Lung (tissue), 12 donors: ENCODE results near the gene WDR45B. TPM values are rescaled to one million over a fixed set of nuclear protein-coding genes. Genes with fewer than 3 reads are reported as not detected.
A peak's percentile ranks its signal among the peaks of the same experiment; 100 is the strongest.

Source experiments
- ATAC-seq: fragments of 200-7000 bp; cut with Tn5 transposase; one replicate; pipeline ENCODE4 v1.9.1; 2020; ENCODE audit warnings: moderate number of reproducible peaks; ENCODE audit not compliant: insufficient read depth, low FRiP score
- DNase-seq, 3 donors: peaks; one replicate each; pipeline ENCODE4 v3.0.0-alpha.2; 2013 to 2017
- H3K27ac ChIP-seq, 2 donors: one replicate each; pipeline ENCODE4 v1.5.1; 2013; ENCODE audit warnings: mild to moderate bottlenecking in 2 of 2, moderate library complexity in 2 of 2, control low read depth in 1 of 2, inconsistent platforms in 1 of 2, low read depth in 1 of 2, low read length in 1 of 2
- H3K27me3 ChIP-seq, 3 donors: one replicate each; pipeline ENCODE4 v1.5.1; 2013; ENCODE audit warnings: low read length in 2 of 3; ENCODE audit not compliant: control insufficient read depth in 3 of 3, insufficient read depth in 3 of 3
- H3K36me3 ChIP-seq, 4 donors: one replicate each; pipeline ENCODE4 v1.5.1; 2013; ENCODE audit warnings: low read length in 4 of 4, mild to moderate bottlenecking in 1 of 4, moderate library complexity in 1 of 4; ENCODE audit not compliant: control insufficient read depth in 4 of 4, insufficient read depth in 4 of 4
- H3K4me1 ChIP-seq, 5 donors: one replicate each; pipeline ENCODE4 v1.5.1; 2013; ENCODE audit warnings: low read length in 5 of 5, mild to moderate bottlenecking in 2 of 5, moderate library complexity in 1 of 5; ENCODE audit not compliant: control insufficient read depth in 5 of 5, insufficient read depth in 5 of 5
- H3K4me3 ChIP-seq: one replicate; pipeline ENCODE4 v1.5.1; 2013; ENCODE audit warnings: mild to moderate bottlenecking, control low read depth, moderate library complexity
- H3K9ac ChIP-seq, 2 donors: one replicate each; pipeline ENCODE4 v1.5.1; 2013; ENCODE audit warnings: low read length in 2 of 2, control low read depth in 1 of 2; ENCODE audit not compliant: insufficient read depth in 1 of 2
- H3K9me3 ChIP-seq, 4 donors: one replicate each; pipeline ENCODE4 v1.5.1; 2013; ENCODE audit warnings: low read length in 3 of 4, mild to moderate bottlenecking in 1 of 4, moderate library complexity in 1 of 4; ENCODE audit not compliant: control insufficient read depth in 4 of 4, insufficient read depth in 3 of 4
- WGBS, 2 donors: extraction: QIAGEN DNeasy Blood & Tissue Kit; methylation state at CpG; one replicate each; pipeline ENCODE4 v1.1.7; 2013; 5-methylcytosine and 5-hydroxymethylcytosine counted together
- polyA plus RNA-seq, 2 donors: library from polyadenylated mRNA; stranded (reverse); fragments of 200-250 nt; gene quantifications; one replicate each; pipeline ENCODE4 v1.2.1, GENCODE V29; 2013
- total RNA-seq, 2 donors: library from RNA; depleted of rRNA in 1 of 2; stranded (reverse); fragments of >200 nt in 1 of 2; gene quantifications; one replicate each; pipeline ENCODE4 v1.2.1, GENCODE V29; 2014 to 2021
- TF ChIP-seq, protein P1 (sequence below): IDR thresholded peaks from 2 replicates; pipeline ENCODE4 v1.5.1; 2012; ENCODE audit warnings: mild to moderate bottlenecking; ENCODE audit errors: control extremely low read depth, extremely low read depth
- donor health status: control.
- donor health status: control.
- donor health status: Bipolar disorder and iron deficiency.
- donor health status: healthy.
- donor health status: DM: yes; HTN: yes; CAD: no.

The WDR45B gene
- total and polyA plus RNA-seq, 4 donors: 39.6 to 92.8 (median 65.0) TPM

DNA sequence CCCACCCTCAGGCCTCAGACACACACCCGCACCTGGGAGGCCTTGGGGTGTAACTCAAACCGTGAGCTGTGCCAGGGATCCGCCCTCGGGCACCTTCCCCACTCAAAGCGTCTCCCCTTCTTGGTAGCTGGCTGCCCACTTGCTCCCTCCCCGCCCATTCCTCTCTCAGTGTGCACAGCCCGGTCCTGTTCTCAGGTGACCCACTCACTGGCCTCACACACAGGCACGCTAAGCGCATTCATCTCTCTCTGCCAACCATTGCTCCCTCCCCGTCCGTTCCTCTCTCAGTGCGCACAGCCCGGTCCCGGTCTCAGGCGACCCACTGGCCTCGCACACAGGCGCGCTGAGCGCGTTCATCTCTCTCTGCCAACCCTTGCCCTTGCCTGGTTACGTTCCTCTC, 20.8 kb downstream of the WDR45B start:
- TF ChIP-seq, protein P1, sequence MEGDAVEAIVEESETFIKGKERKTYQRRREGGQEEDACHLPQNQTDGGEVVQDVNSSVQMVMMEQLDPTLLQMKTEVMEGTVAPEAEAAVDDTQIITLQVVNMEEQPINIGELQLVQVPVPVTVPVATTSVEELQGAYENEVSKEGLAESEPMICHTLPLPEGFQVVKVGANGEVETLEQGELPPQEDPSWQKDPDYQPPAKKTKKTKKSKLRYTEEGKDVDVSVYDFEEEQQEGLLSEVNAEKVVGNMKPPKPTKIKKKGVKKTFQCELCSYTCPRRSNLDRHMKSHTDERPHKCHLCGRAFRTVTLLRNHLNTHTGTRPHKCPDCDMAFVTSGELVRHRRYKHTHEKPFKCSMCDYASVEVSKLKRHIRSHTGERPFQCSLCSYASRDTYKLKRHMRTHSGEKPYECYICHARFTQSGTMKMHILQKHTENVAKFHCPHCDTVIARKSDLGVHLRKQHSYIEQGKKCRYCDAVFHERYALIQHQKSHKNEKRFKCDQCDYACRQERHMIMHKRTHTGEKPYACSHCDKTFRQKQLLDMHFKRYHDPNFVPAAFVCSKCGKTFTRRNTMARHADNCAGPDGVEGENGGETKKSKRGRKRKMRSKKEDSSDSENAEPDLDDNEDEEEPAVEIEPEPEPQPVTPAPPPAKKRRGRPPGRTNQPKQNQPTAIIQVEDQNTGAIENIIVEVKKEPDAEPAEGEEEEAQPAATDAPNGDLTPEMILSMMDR: no peak
- no peak for DNase-seq
- Histone ChIP-seq H3K4me1 (no peaks in the 10 kb centered on the region), H3K36me3 (peaks cover 21 to 43% (median 24%) of the 10 kb centered on the region in 4 donors), H3K9me3 (no peaks in the 10 kb centered on the region), H3K9ac (no peak overlapping the region), H3K4me3 (no peak overlapping the region), H3K27ac (no peak overlapping the region), H3K27me3 (no peaks in the 10 kb centered on the region)
- 93 to 94% methylated on average over 21 of the region's 21 CpGs for WGBS, 2 donors
- no peak for ATAC-seq

DNA sequence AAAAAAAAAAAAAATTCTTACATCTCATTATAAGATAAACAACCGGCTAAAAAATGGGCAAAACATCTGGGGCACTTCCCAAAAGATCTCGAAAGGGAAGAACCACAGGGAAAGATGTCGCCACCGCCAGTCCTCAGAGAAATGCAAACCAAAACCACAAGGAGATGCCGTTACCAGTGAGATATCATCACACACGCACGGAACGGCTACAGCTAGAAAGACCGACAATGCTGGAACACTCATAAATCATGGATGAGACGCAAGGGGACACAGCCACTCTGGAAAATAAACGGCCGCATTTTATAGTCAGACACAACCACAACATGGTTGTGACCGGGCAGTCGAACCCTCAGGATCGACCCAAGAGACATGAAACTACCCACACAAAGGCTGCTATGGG, 24.5 kb downstream of the WDR45B start:
- no peaks in the 10 kb centered on the region for H3K9me3 ChIP-seq
- peak in 1 of 3 donors; percentile 11 for DNase-seq
- H3K27me3 ChIP-seq: no peaks in the 10 kb centered on the region
- no peak for ATAC-seq
- TF ChIP-seq, protein P1: no peak
- no peak overlapping the region for H3K9ac ChIP-seq
- 31 to 72% methylated on average over 15 of the region's 15 CpGs for WGBS, 2 donors
- H3K4me1 ChIP-seq: no peaks in the 10 kb centered on the region
- H3K27ac ChIP-seq: no peak overlapping the region
- H3K36me3 ChIP-seq: peaks cover 32 to 50% (median 40%) of the 10 kb centered on the region in 4 donors
- no peak overlapping the region for H3K4me3 ChIP-seq

- WGBS, 2 donors: 82 to 84% methylated on average over 10 of the region's 10 CpGs
- no peak for ATAC-seq
- Histone ChIP-seq H3K9ac (no peak overlapping the region), H3K36me3 (peaks cover 33 to 53% (median 46%) of the 10 kb centered on the region in 4 donors), H3K27ac (no peak overlapping the region), H3K4me3 (no peak overlapping the region), H3K9me3 (no peaks in the 10 kb centered on the region), H3K4me1 (no peaks in the 10 kb centered on the region), H3K27me3 (no peaks in the 10 kb centered on the region)
- DNase-seq: no peak
- TF ChIP-seq, protein P1: no peak
These were observed 28.6 kb downstream of the WDR45B start for GRCh38 chr17:82619641-82620040.

GRCh38 chr17:82619211-82619610, 29.0 kb downstream of the WDR45B start:
- H3K9me3 ChIP-seq: no peaks in the 10 kb centered on the region
- H3K27ac ChIP-seq: no peak overlapping the region
- H3K36me3 ChIP-seq: peaks cover 31 to 52% (median 45%) of the 10 kb centered on the region in 4 donors
- ATAC-seq: no peak
- H3K4me3 ChIP-seq: no peak overlapping the region
- TF ChIP-seq, protein P1: no peak
- no peak overlapping the region for H3K9ac ChIP-seq
- DNase-seq: no peak
- H3K27me3 ChIP-seq: no peaks in the 10 kb centered on the region
- H3K4me1 ChIP-seq: no peaks in the 10 kb centered on the region
- WGBS, 2 donors: 91 to 95% methylated on average over 7 of the region's 7 CpGs
